Measurements from ENCODE around the gene BLACAT1. TPM values are rescaled to one million over a fixed set of nuclear protein-coding genes. Genes with fewer than 3 reads are reported as not detected.
A peak's percentile ranks its signal among the peaks of the same experiment; 100 is the strongest.
"Not testable (repeated sequence)": the region's sequence is repeated elsewhere in the genome, so short reads cannot be mapped to it uniquely, and the experiment has no call there.

BLACAT1 gene
- total RNA-seq, 1 experiment from 2014 or later: 0.07 TPM

DNA sequence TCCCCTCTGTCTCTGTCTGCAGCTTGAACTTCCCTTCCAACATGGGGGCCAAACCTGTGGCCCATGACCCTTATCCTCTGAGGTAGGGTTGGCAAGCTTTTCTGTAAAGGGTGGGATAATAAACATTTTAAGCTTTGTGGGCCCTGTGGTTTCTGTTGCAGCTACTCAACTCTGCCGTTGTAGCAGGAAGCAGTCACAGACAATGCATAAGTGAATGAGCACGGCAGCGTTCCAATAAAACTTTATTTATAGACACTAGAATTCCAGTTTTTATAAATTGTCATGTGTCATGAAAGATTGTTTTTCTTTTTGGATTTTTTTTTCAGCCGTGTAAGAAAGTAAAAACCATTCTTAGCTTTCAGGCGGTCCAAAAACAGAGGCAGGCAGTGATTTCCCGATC, 30.4 kb upstream of the BLACAT1 start:
- in situ Hi-C loops (cut with HindIII; ENCODE audit: low pct_unique_long_range_greater_than_20kb, low sequenced_read_pairs): no loop called here
- DNase-seq (ENCODE audit: low read depth): no peak

DNA sequence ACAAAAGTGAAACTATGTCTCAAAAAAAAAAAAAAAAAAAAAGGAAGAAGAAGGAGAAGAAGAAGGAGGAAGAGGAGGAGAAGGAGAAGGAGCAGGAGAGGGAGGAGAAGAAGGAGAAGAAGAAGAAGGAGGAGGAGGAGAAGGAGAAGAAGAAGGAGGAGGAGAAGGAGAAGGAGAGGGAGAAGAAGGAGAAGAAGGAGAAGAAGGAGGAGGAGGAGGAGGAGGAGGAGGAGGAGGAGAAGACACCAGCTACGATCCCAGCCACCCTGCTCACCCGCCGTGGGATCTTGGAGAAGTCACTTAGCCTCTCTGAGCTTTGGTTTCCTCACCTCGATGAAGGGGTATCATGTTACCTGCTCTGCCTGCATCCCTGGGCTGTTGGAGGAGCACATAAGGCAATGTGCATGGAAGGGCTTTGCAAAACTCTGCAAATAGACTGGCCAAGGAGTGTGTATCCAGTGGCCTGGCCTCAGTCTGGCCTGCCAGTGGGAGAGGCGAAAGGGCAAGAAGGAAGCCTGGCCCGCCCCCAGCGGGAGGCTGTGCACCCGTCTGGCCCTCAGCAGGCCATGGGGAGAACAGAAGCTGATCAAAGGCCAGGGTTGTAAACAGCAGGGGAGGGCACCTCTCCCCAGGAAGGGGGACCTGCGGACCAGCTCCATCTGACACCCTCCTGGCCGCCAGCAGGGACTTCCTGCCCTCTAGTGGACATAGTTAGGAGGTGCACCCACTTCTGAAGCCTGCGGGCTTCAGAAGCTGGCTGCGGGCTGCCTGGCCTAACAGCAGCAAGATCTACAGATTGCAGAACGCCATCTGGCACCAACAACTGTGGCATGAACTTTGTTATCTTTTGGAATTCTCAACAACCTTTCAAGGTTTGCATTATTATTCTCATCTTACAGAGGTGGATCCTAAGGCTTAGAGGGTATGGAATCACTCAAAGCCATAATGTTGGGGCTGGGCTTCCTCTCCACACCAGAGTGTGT, 29.4 kb upstream of the BLACAT1 start:
- in situ Hi-C loops (cut with HindIII; ENCODE audit: low pct_unique_long_range_greater_than_20kb, low sequenced_read_pairs): no loop called here
- peak; percentile 62 for DNase-seq (ENCODE audit: low read depth)

DNA sequence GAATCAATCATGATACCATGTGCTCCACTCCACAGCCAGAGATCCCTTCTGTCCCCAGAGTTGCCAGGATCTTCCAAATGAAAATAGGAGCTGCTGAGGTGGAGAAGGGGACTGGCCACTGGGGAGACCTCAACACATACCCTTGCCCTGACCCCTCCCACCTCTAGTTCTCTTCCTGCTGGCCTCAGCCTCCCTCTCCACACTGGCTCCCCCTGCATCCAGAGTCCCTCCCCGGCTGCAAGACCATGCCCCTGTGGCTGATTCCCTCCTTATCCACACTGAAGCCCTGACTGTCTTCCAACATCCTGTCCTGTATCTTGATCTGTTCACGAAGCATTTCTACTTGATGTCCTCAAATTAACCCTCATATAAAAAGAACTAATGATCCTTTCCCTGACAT, 27.5 kb upstream of the BLACAT1 start:
- DNase-seq (ENCODE audit: low read depth): no peak
- in situ Hi-C loops (cut with HindIII; ENCODE audit: low pct_unique_long_range_greater_than_20kb, low sequenced_read_pairs): no loop called here

DNA sequence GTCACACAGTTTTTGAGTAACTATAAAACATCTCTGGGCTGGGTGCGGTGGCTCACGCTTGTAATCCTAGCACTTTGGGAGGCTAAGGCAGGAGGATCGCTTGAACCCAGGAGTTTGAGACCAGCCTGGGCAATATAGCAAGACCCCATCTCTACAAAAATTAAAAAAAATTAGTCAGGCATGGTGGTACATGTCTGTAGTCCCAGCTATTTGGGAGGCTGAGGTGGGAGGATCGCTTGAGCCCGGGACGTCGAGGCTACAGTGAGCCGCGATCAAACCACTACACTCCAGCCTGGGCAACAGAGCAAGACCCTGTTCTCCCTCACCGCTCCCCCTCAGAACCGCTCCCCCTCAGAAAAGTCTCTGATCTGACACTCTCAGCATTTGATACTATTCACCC, 26.7 kb upstream of the BLACAT1 start:
- DNase-seq (ENCODE audit: low read depth); in situ Hi-C loops (cut with HindIII; ENCODE audit: low pct_unique_long_range_greater_than_20kb, low sequenced_read_pairs): not testable (repeated sequence)

DNA sequence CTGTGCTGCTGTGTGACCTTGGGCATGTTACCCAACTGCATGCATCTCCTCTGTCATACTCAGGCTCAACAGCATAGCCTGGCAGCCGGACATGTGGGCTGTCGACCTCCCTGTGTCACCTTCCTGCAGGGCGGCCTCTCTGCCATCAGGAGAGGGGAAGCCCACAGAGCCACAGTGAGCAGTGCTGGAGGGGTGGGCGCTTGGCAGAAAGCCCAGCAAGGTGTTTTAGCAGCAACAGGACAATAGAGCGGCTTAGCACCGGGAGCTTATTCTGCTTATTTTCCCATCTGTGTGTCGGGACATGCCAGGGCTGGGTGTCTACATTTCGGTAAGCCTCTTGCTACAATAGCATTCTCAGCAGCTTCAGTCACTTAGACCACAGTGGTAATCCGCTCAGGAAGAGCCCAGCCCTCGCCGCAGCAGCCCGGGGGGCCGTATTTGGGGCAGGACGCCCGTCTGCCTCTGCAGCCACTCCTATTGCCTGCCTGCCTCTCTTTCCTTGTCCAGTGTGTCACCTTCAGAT, 25.8 kb upstream of the BLACAT1 start:
- in situ Hi-C loops (cut with HindIII; ENCODE audit: low pct_unique_long_range_greater_than_20kb, low sequenced_read_pairs): no loop called here
- no peak for DNase-seq (ENCODE audit: low read depth)

DNA sequence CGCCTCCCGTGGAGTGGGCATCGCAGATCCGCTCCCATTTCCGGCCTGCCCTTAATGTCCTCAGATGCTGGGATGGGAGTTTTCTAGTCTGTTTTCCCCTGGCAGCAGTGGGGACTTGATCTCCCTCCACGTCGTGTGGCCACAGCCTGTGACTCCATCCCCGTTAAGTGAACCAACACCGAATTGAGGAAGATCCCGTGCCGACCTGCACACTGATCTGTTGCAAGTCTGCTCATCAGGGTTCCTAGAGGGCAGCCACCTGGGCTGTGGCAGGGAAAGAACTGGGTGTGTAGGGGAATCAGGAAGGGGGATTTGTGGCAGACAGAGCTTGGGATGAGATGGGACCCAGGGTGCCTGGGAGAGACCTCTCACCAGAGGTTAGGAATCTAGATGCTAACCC, 25.4 kb upstream of the BLACAT1 start:
- in situ Hi-C loops (cut with HindIII; ENCODE audit: low pct_unique_long_range_greater_than_20kb, low sequenced_read_pairs): no loop called here

DNA sequence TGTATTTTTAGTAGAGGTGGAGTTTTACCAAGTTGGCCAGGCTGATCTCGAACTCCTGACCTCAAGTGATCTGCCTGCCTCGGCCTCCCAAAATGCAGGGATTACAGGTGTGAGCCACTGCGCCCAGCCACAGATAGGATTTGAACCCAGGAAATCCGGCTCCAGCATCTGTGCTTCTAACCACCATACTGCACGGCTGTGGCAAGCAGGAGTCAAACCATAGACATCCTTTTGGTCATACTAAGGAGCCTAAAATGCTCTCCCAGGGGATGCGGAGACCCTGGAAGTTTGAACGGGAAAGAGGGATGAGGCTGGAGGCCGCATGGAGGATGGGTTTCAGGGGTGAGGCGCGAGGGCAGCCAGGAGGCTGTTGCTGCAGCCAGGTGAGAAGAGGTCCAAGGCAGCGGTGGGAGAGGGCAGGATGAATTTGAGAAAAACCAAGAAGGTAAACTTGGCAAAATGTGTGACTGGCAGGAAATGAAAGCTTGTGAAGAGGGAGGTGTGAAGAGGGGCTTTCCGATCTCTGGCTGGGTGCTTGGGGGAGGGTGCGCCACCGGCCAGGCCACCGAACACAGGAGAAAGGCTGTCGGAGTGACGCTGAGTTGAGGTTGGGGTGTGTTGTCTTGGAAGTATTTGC, 24.6 kb upstream of the BLACAT1 start:
- in situ Hi-C loops (cut with HindIII; ENCODE audit: low pct_unique_long_range_greater_than_20kb, low sequenced_read_pairs): no loop called here
- no peak for DNase-seq (ENCODE audit: low read depth)

More for the DNA sequence above, 25.4 kb upstream of the BLACAT1 start:
- no peak for DNase-seq (ENCODE audit: low read depth)

DNA sequence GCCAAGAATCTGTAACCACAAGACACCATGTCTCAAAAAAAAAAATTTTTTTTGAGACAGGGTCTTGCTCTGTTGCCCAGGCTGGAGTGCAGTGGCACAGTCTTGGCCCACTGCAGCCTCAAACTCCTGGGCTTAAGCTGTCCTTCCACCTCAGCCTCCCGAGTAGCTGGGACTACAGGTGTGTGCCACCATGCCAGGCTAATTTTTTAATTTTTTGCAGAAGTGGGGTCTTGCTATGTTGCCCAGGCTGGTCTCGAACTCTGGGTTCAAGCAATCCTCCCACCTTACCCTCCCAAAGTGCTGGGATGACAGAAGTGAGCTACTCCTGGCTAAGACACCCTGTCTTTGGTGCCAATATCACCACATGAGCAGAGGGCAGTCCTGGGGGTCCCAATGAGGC, 23.1 kb upstream of the BLACAT1 start:
- in situ Hi-C loops (cut with HindIII; ENCODE audit: low pct_unique_long_range_greater_than_20kb, low sequenced_read_pairs); DNase-seq (ENCODE audit: low read depth): not testable (repeated sequence)

DNA sequence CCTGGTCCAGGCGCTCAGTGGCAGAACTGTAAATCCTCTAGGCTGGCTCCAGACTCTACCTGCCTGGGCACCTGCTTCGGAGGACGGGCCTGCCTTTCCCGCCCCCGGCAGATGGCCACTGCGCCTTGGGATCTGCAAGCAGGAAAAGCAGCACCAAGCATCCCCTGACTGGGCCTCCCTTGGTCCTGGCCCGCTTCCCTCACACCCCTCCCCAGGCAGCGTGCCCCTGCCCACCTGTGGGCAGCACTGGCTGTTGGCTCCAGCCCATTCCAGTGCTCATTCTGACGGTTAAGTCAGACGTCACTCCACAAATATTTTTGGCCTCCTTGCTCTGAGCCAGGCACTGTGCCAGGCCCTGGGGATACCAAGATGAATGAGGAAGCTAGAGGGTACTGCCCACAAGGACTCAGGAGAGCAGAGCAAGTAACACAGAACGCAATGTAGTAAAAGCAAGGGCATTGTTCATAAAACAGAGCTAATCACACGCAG, 22.0 kb upstream of the BLACAT1 start:
- in situ Hi-C loops (cut with HindIII; ENCODE audit: low pct_unique_long_range_greater_than_20kb, low sequenced_read_pairs): no loop called here
- DNase-seq (ENCODE audit: low read depth): peak; percentile 25

DNA sequence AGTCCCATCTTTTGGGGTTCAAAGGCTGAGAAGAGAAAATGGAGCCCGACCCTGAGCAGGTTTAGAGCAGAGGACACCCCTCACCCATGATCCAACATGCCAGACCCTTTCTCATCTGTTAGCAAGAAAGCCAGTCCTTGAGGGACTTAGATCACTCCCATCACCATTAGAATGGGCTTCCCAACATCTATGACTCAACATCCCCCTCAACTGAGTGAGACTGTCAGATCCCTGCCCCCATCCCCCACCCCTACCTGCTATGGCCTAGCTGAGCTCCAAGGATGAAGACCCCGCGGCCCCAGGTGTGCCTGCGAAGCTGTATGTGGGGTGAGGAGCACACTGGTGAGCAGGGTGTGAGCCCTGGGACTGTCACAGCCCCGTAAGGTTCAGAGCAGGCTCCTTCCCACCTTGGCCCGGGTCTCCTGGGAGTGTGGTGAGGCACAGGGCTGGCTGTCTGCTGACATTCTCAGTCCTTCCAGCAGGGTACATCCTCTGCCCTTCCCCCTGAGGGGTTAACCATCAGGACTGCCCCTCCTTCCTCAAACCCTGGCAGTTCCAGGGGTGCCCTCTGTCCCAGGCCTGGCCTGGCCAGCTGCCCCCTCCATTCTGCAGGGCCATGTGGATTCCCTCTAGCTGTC, 21.4 kb upstream of the BLACAT1 start:
- DNase-seq (ENCODE audit: low read depth): no peak
- in situ Hi-C loops (cut with HindIII; ENCODE audit: low pct_unique_long_range_greater_than_20kb, low sequenced_read_pairs): no loop called here

DNA sequence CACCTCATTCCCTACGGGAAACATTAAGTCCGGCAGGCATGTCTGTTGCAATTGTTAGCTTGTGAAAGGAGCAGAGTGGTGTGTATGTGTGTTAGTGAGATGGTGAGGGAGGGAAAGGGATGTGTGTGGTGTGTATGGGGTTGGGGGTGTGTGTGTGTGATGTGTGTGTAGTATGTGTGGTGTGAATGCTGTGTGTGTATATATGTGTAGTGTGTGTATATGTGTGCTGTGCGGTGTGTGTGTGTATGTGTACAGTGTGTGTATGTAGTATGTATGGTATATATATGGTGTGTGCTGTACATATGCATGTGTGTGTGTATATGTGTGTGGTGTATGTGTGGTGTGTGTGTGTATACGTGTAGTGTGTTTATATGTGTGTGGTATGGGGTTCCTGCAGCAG, 20.8 kb upstream of the BLACAT1 start:
- in situ Hi-C loops (cut with HindIII; ENCODE audit: low pct_unique_long_range_greater_than_20kb, low sequenced_read_pairs): no loop called here
- no peak for DNase-seq (ENCODE audit: low read depth)

DNA sequence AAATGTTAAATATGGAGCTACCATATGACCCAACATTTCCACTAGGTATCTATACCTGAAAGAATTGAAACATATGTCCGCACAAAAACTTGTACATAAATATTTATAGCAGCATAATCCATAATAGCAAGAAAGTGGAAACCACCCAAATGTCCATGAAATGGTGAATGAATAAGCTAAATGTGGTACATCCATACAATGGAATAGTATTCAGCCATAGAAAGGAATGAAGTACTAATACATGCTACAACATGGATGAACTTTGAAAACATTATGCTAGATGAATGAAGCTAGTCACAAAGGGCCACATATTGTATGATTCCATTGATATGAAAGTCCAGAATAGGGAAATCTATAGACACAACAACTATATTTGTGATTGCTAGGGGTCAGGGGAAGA, 20.0 kb upstream of the BLACAT1 start:
- no peak for DNase-seq (ENCODE audit: low read depth)
- in situ Hi-C loops (cut with HindIII; ENCODE audit: low pct_unique_long_range_greater_than_20kb, low sequenced_read_pairs): no loop called here

DNA sequence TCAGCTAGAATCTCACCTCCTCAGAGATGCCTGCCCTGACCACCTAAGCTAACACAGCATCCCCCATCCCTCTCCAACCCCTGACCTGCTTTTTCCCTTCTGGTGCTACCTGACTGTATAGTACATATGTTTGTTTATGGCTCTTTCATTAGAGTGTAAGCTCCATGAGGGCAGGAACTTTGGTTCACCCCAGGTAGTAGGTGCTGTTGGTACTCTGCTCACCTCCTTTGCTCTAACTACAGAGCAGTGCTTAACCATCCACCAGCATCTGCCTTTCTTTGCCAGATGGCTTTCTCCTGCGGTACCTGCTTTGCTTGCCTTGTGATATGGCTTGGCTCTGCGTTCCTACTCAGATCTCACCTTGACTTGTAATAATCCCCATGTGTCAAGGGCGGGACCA, 18.7 kb upstream of the BLACAT1 start:
- in situ Hi-C loops (cut with HindIII; ENCODE audit: low pct_unique_long_range_greater_than_20kb, low sequenced_read_pairs): no loop called here
- no peak for DNase-seq (ENCODE audit: low read depth)

DNA sequence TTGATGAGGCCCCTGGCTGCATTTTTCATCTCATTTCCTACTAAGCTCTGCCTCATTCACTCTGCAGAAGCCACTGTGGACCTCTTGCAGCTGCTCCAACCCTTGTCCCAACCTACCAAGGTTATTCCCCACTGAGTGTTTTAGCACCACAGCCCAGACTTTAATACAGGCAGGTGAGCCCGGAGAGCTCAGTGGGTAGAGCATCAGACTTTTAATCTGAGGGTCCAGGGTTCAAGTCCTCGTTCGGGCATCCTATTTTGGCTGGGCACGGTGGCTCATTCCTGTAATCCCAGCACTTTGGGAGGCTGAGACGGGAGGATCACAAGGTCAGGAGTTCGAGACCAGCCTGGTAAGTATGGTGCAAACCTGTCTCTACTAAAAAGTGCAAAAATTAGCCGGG, 18.1 kb upstream of the BLACAT1 start:
- DNase-seq (ENCODE audit: low read depth): no peak
- in situ Hi-C loops (cut with HindIII; ENCODE audit: low pct_unique_long_range_greater_than_20kb, low sequenced_read_pairs): no loop called here

DNA sequence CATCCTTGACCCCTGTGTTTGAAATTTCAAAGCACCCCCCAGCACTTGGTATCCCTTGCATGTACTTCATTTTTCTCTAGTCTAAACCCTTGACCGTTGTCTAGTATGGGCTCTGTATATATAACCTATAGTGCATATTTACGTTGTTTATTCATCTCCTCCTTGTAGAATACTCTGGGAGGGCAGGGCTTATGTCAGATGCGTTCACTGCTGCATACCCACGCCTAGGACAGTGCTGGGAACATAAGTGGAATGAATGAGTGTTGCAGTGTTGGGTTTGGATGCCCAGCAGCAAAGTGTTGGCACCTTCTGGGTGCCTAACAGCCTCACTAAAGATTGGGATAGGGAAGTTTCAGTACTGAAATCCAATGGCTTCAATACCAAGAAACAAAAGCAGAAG, 17.6 kb upstream of the BLACAT1 start:
- DNase-seq (ENCODE audit: low read depth): no peak
- in situ Hi-C loops (cut with HindIII; ENCODE audit: low pct_unique_long_range_greater_than_20kb, low sequenced_read_pairs): no loop called here

DNA sequence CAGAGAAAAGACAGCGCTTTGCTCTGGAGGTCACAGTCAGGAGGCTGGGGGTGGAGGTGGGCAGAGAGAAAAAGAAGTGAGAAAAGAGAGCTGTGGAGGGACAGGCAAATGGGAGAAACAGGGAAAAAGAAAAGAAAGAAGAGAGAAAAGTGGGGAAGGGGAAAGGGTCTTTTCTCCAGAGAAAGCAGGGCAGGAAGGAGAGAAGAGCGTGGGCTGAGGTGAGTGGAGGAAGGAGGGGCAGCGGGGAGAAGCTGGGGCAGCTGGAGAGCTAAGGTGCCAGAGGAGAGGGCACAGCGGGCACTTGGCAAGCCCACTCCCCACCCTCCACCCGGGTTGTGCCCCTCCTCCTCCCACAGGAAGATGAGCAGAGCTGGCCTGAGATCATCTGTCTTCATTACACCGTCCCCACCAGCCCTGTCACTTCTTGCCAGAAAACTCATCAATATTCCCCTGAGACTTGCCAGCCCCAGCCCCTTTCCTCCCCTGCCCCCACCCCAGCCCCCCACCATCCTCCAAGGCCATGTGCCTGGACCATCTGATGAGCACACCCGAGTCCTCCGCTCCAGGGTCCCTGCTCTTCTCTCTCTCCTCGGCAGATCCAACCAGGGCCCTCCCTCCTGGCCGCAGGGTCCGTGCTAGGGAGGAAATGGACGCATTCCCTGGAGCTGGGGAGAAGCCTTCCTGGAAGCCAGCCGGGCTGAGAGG, 17.0 kb upstream of the BLACAT1 start:
- no peak for DNase-seq (ENCODE audit: low read depth)
- in situ Hi-C loops (cut with HindIII; ENCODE audit: low pct_unique_long_range_greater_than_20kb, low sequenced_read_pairs): no loop called here

DNA sequence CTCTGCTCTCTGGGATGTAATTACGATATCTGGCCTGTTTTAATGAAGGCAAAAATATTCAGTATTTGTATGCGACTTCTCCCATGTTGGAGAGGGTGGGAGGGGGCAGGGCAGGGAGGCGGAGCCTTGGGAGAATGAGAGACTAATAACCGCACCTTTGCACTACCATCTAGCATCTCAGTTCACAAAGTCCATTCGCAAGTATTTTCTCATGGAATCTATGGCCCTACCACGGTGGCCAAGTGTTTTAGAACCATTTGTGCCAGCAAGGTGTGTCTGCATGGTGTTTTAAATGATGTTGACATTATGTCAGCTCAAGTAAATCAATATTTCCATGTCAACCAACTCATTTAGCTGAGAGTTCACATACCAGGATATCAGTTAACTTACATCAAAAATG, 14.3 kb upstream of the BLACAT1 start:
- in situ Hi-C loops (cut with HindIII; ENCODE audit: low pct_unique_long_range_greater_than_20kb, low sequenced_read_pairs): no loop called here
- DNase-seq (ENCODE audit: low read depth): no peak

DNA sequence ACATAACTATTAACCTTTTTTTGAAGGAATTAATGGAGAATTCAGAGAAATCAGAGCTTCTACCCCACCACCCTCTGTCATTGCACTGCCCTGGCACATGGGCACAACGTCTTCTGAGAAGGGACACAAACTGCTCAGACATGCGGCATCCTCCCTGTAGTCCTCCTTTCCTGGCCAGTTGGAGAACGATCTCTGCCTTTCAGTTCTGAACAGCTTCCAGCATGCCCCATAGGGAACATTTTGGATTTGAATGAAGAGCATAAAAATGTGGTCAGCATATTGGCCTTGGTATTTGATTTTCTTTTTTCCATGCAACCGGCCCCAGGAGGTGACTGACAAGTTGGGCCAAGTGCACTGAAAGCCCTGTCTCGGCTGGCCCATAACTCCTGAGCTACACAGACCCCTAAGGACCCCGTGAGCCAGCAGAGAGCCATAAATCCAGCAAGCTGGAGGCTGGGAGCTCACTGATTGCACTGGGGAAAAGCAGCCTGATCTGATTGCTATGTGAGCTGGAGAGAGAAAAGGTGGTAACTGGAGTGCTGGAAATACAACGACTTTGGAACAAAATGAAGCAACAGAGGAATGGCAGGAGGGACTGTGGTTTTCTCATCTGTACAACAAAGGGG, 10.9 kb upstream of the BLACAT1 start:
- no peak for DNase-seq (ENCODE audit: low read depth)
- in situ Hi-C loops (cut with HindIII; ENCODE audit: low pct_unique_long_range_greater_than_20kb, low sequenced_read_pairs): no loop called here

Measured in Caki2 (cell line).